AG09319 (cell line): ENCODE data around the gene CHRNA9.
"Not testable (repeated sequence)": the region's sequence is repeated elsewhere in the genome, so short reads cannot be mapped to it uniquely, and the experiment has no call there.

Experiments
- DNase-seq: peaks from one replicate; pipeline ENCODE4 v3.0.0-alpha.2; 2010; ENCODE audit warnings: low read depth; ENCODE audit errors: extremely low read depth
- TF ChIP-seq, protein P1 (sequence below): IDR thresholded peaks from 2 replicates; pipeline ENCODE4 v1.5.1; 2011; ENCODE audit warnings: low read depth, mild to moderate bottlenecking, inconsistent platforms, low read length, moderate library complexity

The CHRNA9 gene

DNA sequence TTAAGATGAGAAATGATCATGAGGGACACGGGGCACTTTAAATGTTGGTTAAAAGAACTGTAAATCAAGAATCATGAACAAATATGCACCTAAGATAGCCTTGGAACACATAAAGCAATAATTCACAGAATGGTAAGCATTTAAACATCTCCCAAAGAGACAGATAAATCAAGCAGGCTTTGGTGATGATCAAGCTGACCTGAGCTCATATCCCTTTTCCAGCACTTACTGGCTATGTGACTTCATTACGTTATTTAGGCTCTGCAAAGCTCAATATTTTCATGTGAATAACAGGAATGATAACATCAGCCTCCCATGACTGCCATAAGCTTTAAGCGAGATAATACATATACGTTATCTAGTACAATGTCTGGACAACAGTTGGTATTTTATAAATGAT is 54.9 kb downstream of the CHRNA9 start:
- TF ChIP-seq, protein P1, sequence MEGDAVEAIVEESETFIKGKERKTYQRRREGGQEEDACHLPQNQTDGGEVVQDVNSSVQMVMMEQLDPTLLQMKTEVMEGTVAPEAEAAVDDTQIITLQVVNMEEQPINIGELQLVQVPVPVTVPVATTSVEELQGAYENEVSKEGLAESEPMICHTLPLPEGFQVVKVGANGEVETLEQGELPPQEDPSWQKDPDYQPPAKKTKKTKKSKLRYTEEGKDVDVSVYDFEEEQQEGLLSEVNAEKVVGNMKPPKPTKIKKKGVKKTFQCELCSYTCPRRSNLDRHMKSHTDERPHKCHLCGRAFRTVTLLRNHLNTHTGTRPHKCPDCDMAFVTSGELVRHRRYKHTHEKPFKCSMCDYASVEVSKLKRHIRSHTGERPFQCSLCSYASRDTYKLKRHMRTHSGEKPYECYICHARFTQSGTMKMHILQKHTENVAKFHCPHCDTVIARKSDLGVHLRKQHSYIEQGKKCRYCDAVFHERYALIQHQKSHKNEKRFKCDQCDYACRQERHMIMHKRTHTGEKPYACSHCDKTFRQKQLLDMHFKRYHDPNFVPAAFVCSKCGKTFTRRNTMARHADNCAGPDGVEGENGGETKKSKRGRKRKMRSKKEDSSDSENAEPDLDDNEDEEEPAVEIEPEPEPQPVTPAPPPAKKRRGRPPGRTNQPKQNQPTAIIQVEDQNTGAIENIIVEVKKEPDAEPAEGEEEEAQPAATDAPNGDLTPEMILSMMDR: no peak
- DNase-seq: no peak

DNA sequence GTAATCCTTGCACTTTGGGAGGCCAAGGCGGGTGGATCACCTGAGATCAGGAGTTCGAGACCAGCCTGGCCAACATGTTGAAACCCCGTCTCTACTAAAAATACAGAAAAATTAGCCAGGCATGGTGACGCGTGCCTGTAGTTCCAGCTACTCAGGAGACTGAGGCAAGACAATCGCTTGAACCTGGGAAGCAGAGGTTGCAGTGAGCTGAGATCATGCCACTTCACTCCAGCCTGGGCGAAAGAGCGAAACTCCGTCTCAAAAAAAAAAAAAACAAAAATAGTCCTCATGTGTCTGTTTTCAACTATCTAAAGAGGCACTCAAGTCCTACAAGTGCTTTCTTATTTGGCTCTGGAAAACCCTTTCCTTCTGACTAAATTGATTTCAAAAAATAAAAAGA is 57.1 kb downstream of the CHRNA9 start:
- not testable (repeated sequence) for DNase-seq

DNA sequence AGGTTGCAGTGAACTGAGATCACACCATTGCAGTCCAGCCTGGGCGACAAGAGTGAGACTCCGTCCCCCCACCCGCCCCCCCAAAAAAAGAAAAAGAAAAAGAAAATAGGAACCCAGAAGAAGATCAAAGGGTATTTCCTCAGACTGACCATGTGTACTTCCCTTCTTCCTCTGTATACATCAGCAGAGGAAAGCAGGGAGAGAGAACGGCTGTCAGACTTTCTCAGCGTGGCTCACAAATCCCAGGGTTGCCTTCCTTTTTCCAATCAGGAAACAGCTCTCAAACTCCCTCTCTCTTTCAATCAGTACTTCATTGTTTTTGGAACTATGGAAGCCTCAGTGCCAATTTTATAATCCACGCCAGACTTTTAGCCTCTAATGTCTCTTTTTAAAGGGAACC is 59.1 kb downstream of the CHRNA9 start:
- TF ChIP-seq, protein P1: no peak
- no peak for DNase-seq

DNA sequence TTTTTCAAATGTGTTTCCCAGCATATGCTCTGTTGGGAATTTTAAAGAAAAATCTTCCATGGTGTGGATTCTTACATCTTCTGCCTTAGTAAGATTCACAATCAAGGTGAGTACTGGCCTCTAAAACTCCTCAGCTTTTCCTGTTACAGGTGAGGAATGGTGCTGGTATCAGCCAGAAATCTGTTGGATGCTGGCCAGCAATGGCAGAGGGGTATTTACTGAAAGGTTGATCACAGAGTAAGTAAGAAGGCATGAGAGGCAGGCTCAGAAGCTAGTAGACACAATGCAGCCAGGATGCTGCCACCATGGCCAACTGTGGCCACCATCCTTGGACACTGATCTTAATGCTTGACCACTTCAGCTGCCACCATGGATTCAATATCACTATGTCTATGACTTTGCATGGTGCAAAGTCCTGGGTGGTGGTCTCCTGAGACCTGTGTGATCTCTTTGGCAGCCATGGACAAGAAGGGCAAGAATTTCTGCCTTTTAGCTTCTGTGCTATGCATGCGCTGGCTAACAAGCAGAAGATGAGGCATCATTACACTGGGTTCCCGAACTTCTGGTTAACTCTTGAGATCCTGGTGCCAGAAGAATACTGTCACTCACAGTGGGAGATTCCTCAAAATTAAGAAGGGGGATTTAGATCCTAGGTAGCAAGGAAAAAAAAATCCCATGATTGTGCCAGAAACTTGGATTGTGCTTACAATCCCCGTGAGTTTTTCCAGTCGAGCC is 60.2 kb downstream of the CHRNA9 start:
- TF ChIP-seq, protein P1: no peak
- DNase-seq: no peak

DNA sequence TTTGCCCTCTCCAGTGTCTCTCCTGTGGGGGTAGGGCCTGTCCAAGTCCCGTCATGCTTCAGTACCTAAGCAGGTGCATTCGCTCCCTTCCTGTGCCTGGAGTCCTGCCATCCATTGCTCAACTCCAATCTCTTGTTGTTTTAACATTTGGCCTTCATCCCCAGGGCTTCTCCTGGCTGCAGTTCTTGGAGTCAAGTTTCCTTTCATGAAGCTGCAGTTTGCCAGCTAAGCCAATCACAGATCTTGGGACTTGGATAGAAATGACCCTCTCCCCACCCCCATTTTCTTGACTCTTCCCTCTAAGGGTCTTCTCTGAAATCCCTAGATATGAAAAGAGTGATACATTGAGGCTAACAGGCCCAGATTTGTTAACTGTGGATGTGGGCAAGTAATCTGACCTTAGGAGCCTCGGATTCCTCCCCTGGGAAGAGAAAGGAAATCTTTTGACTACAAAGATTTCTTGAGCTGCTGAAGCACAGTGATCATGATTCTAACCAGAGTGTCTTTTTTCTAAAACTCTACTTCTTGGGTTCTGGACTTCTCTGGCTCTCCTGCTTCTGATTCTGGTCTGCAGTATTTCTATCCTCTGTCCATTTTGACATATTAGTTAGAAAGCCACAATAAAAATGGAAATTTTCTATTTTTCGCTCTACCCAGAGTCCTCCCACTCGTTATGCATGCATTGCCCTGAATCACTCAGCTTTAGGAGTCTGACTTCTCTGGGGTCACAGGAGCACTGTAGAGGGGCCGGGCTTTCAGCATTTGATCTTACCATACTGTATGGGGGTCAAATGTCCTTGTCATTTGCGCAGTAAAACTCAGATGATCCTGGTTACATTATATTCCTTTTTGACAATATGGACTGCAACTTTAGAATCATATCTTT is 61.0 kb downstream of the CHRNA9 start:
- peak; percentile 11 for DNase-seq
- TF ChIP-seq, protein P1: no peak

DNA sequence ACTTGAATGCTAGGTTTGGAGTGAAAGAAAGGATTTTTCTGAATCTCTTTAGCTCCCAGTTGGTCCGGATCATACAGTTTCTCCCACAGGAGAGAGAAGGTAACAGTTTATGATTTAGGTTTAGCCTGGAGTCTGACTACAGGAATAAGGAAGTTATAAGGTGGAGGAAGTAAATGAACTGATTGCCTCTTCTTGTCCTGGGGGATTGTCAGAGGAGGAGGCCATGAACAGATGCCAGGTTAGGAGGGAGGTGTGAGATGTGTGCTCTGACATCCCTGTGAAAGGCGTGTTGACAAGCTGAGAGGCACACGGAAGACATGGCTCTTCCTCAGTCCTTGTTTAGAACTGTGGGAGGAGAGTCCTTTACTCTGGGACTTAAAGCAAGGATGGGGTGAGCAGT is 64.4 kb downstream of the CHRNA9 start:
- TF ChIP-seq, protein P1: no peak
- DNase-seq: no peak

DNA sequence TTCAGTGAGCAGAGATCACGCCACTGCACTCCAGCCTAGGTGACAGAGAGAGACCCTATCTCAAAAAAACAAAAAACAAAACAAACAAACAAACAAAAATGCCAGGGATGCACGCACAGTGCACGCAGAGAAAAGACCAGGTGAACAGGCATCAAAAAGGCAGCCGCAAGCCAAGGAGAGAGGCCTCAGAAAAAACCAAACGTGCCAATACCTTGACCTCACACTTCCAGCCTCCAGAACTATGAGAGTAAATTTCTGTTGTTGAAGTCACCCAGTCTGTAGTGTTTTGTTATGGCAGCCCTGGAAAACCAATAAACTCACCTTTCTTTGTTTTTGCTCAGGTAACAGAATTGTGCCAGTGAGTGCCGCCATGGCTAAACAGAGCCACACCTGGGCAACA is 66.0 kb downstream of the CHRNA9 start:
- TF ChIP-seq, protein P1: no peak
- DNase-seq: no peak
